ENCODE results near the gene CAMKK2. TPM values are rescaled to one million over a fixed set of nuclear protein-coding genes. Genes with fewer than 3 reads are reported as not detected.

CAMKK2 gene
- total RNA-seq, 1 donor from 2014 or later: 20.5 TPM

GRCh38 chr12:121294151-121294889, 2.2 kb downstream of the CAMKK2 start:
- Mint-ChIP-seq H3K27ac (no peak overlapping the region), H3K36me3 (ENCODE audit: low read depth) (peaks cover 11% of the 10 kb centered on the region), H3K4me1 (peaks cover 22% of the 10 kb centered on the region), H3K27me3 (no peaks in the 10 kb centered on the region), H3K9me3 (no peaks in the 10 kb centered on the region), H3K4me3 (no peak overlapping the region)
- DNase-seq (no peak), ATAC-seq (ENCODE audit: low read depth) (no peak)
- intact Hi-C loops (cut with micrococcal nuclease): no loop called here
- POLR2A ChIA-PET: interaction anchor here (0.5 to 1.0 kb wide), 4 partner anchors 12 to 992 kb away, joined by 3 to 4 read pairs (median 3); partner anchors contain the start of gene SIRT4
- TF ChIP-seq CTCF (IDR thresholded peaks at IDR 0.05): no peak
- CTCF ChIA-PET: no interaction called here

GRCh38 chr12:121293603-121294002, 2.9 kb downstream of the CAMKK2 start:
- no peaks in the 10 kb centered on the region for H3K9me3 Mint-ChIP-seq
- DNase-seq (no peak), ATAC-seq (ENCODE audit: low read depth) (no peak)
- no peak for TF ChIP-seq CTCF (IDR thresholded peaks at IDR 0.05)
- CTCF ChIA-PET: no interaction called here
- POLR2A ChIA-PET: interaction anchor here (0.6 kb wide), 1 partner anchor 35 kb away, joined by 3 read pairs; no protein-coding TSS in a partner anchor
- no peaks in the 10 kb centered on the region for H3K27me3 Mint-ChIP-seq
- no peak overlapping the region for H3K27ac Mint-ChIP-seq
- intact Hi-C loops (cut with micrococcal nuclease): no loop called here
- H3K36me3 Mint-ChIP-seq (ENCODE audit: low read depth): peaks cover 11% of the 10 kb centered on the region
- H3K4me1 Mint-ChIP-seq: peaks cover 28% of the 10 kb centered on the region
- H3K4me3 Mint-ChIP-seq: no peak overlapping the region

GRCh38 chr12:121290410-121290809, 6.1 kb downstream of the CAMKK2 start:
- POLR2A ChIA-PET: interaction anchor here (0.7 kb wide), 1 partner anchor 233 kb away, joined by 4 read pairs; no protein-coding TSS in a partner anchor
- Mint-ChIP-seq H3K27ac (no peak overlapping the region), H3K27me3 (no peaks in the 10 kb centered on the region), H3K4me3 (no peak overlapping the region), H3K4me1 (peaks cover 26% of the 10 kb centered on the region), H3K9me3 (no peaks in the 10 kb centered on the region), H3K36me3 (ENCODE audit: low read depth) (peaks cover 10% of the 10 kb centered on the region)
- CTCF ChIA-PET: no interaction called here
- DNase-seq (no peak), ATAC-seq (ENCODE audit: low read depth) (no peak)
- TF ChIP-seq CTCF (IDR thresholded peaks at IDR 0.05): no peak
- intact Hi-C loops (cut with micrococcal nuclease): no loop called here

- Mint-ChIP-seq H3K27me3 (no peaks in the 10 kb centered on the region), H3K36me3 (ENCODE audit: low read depth) (peaks cover 10% of the 10 kb centered on the region), H3K4me1 (peaks cover 22% of the 10 kb centered on the region), H3K4me3 (no peak overlapping the region), H3K9me3 (no peaks in the 10 kb centered on the region), H3K27ac (no peak overlapping the region)
- CTCF ChIA-PET: no interaction called here
- DNase-seq (no peak), ATAC-seq (ENCODE audit: low read depth) (no peak)
- POLR2A ChIA-PET: no interaction called here
- intact Hi-C loops (cut with micrococcal nuclease): no loop called here
- TF ChIP-seq CTCF (IDR thresholded peaks at IDR 0.05): no peak
Measured at GRCh38 chr12:121289962-121290361, 6.5 kb downstream of the CAMKK2 start.

GRCh38 chr12:121288986-121289385, 7.5 kb downstream of the CAMKK2 start:
- peaks cover 22% of the 10 kb centered on the region for H3K4me1 Mint-ChIP-seq
- no peak for DNase-seq
- ChIA-PET CTCF (no interaction called here), POLR2A (interaction anchor here (0.6 kb wide), 1 partner anchor 101 kb away, joined by 6 read pairs; no protein-coding TSS in a partner anchor)
- no peaks in the 10 kb centered on the region for H3K9me3 Mint-ChIP-seq
- no peak for TF ChIP-seq CTCF (IDR thresholded peaks at IDR 0.05)
- no peaks in the 10 kb centered on the region for H3K27me3 Mint-ChIP-seq
- H3K4me3 Mint-ChIP-seq: no peak overlapping the region
- no peak for ATAC-seq (ENCODE audit: low read depth)
- intact Hi-C loops (cut with micrococcal nuclease): no loop called here
- peaks cover 10% of the 10 kb centered on the region for H3K36me3 Mint-ChIP-seq (ENCODE audit: low read depth)
- peak overlapping the region; percentile 18 for H3K27ac Mint-ChIP-seq
